Thymus (tissue), 14 donors: Measurements from ENCODE around the gene CYREN. TPM values are rescaled to one million over a fixed set of nuclear protein-coding genes. Genes with fewer than 3 reads are reported as not detected.
"Not testable (repeated sequence)": the region's sequence is repeated elsewhere in the genome, so short reads cannot be mapped to it uniquely, and the experiment has no call there.

Experiments used
- DNase-seq, 9 donors: peaks; one replicate each; pipeline ENCODE4 v3.0.0-alpha.2; 2013; ENCODE audit warnings: low spot score in 9 of 9, low read depth in 6 of 9, missing footprints in 1 of 9
- H3K27ac ChIP-seq, 2 donors: one replicate each; pipeline ENCODE4 v1.5.1; 2013; ENCODE audit warnings: control low read depth in 1 of 2, low read depth in 1 of 2, low read length in 1 of 2, mild to moderate bottlenecking in 1 of 2, moderate library complexity in 1 of 2
- H3K27me3 ChIP-seq, 2 donors: one replicate each; pipeline ENCODE4 v1.5.1; 2013; ENCODE audit warnings: low read length in 1 of 2; ENCODE audit not compliant: control insufficient read depth in 2 of 2, insufficient read depth in 1 of 2
- H3K36me3 ChIP-seq, 2 donors: one replicate each; pipeline ENCODE4 v1.5.1; 2013; ENCODE audit warnings: low read length in 1 of 2, mild to moderate bottlenecking in 1 of 2, moderate library complexity in 1 of 2; ENCODE audit not compliant: control insufficient read depth in 2 of 2, insufficient read depth in 2 of 2
- H3K4me1 ChIP-seq, 2 donors: one replicate each; pipeline ENCODE4 v1.5.1; 2013; ENCODE audit warnings: low read length in 2 of 2; ENCODE audit not compliant: control insufficient read depth in 2 of 2, insufficient read depth in 2 of 2
- H3K4me3 ChIP-seq, 2 donors: one replicate each; pipeline ENCODE4 v1.5.1; 2013; ENCODE audit warnings: low read length in 2 of 2, control low read depth in 1 of 2, mild to moderate bottlenecking in 1 of 2
- H3K9me3 ChIP-seq, 2 donors: one replicate each; pipeline ENCODE4 v1.5.1; 2013; ENCODE audit warnings: low read length in 1 of 2, mild to moderate bottlenecking in 1 of 2; ENCODE audit not compliant: control insufficient read depth in 2 of 2, insufficient read depth in 1 of 2
- WGBS: extraction: QIAGEN DNeasy Blood & Tissue Kit; methylation state at CpG from one replicate; pipeline ENCODE4 v1.1.7; 2013; 5-methylcytosine and 5-hydroxymethylcytosine counted together
- long read RNA-seq, 10 donors: transcript quantifications; one replicate each; lab custom pipeline, GENCODE V29; 2026
- polyA plus RNA-seq: library from polyadenylated mRNA; stranded (reverse); fragments of 200-250 nt; gene quantifications from one replicate; pipeline ENCODE4 v1.2.3, GENCODE V29; 2013
- total RNA-seq: library from RNA; stranded (reverse); fragments of 120-200 nt; gene quantifications from one replicate; pipeline ENCODE4 v1.2.4, GENCODE V29; 2013
- donor health status: healthy.

CYREN gene
- total RNA-seq (42.9 TPM), polyA plus RNA-seq (28.0 TPM)
- long read RNA-seq, donor 1, partial matches to known transcripts, result 0 of 2 reads
- long read RNA-seq, donor 1, other reads (novel, unspliced or antisense), result 0 of 2 reads
- long read RNA-seq, donor 2, result 0 reads
- long read RNA-seq, donor 3, partial matches to known transcripts, result 0 of 16 reads
- long read RNA-seq, donor 3, other reads (novel, unspliced or antisense), result 8 of 16 reads
- long read RNA-seq, donor 4, partial matches to known transcripts, result 0 of 11 reads
- long read RNA-seq, donor 4, other reads (novel, unspliced or antisense), result 6 of 11 reads
- long read RNA-seq, donor 5, partial matches to known transcripts, result 6 of 26 reads
- long read RNA-seq, donor 5, other reads (novel, unspliced or antisense), result 9 of 26 reads
- long read RNA-seq, donor 6, partial matches to known transcripts, result 0 of 5 reads
- long read RNA-seq, donor 6, other reads (novel, unspliced or antisense), result 0 of 5 reads
- long read RNA-seq, donor 7, partial matches to known transcripts, result 0 of 10 reads
- long read RNA-seq, donor 7, other reads (novel, unspliced or antisense), result 6 of 10 reads
- long read RNA-seq, donor 8, partial matches to known transcripts, result 0 of 3 reads
- long read RNA-seq, donor 8, other reads (novel, unspliced or antisense), result 0 of 3 reads
- long read RNA-seq, donor 9, partial matches to known transcripts, result 0 of 4 reads
- long read RNA-seq, donor 9, other reads (novel, unspliced or antisense), result 0 of 4 reads
- long read RNA-seq, donor 10, partial matches to known transcripts, result 0 of 6 reads
- long read RNA-seq, donor 10, other reads (novel, unspliced or antisense), result 0 of 6 reads

- DNase-seq, result peak; percentile 47 to 93 (median 82)
- peaks cover 5 to 18% of the 10 kb centered on the region in 2 donors for H3K4me1 ChIP-seq
- no peaks in the 10 kb centered on the region for H3K9me3 ChIP-seq
- peak within 1 kb of the TSS; percentile 96 to 98 for H3K27ac ChIP-seq
- no peaks in the 10 kb centered on the region for H3K27me3 ChIP-seq
- H3K36me3 ChIP-seq, result peaks cover 32 to 33% of the 10 kb centered on the region in 2 donors
- under 1% methylated on average over 77 of the region's 77 CpGs for WGBS
- H3K4me3 ChIP-seq, result peak within 1 kb of the TSS; percentile 93 to 100
Observed at GRCh38 chr7:135170274-135170997, at the start of gene CYREN. Gene CYREN (minus strand): TSS chr7:135170707. CDS start chr7:135168922, 1,785 bp downstream.

GRCh38 chr7:135217645-135218509, 47.4 kb upstream of the CYREN start:
- no peaks in the 10 kb centered on the region for H3K9me3 ChIP-seq
- no peaks in the 10 kb centered on the region for H3K36me3 ChIP-seq
- no peak overlapping the region for H3K27ac ChIP-seq
- H3K4me1 ChIP-seq, result no peaks in the 10 kb centered on the region
- WGBS, result 98% methylated on average over 5 of the region's 5 CpGs
- no peak overlapping the region for H3K4me3 ChIP-seq
- no peaks in the 10 kb centered on the region for H3K27me3 ChIP-seq
- no peak for DNase-seq

- H3K27ac ChIP-seq, result no peak overlapping the region
- no peaks in the 10 kb centered on the region for H3K27me3 ChIP-seq
- peaks cover 0 to 4% of the 10 kb centered on the region in 2 donors for H3K4me1 ChIP-seq
- DNase-seq, result no peak
- H3K36me3 ChIP-seq, result no peaks in the 10 kb centered on the region
- no peak overlapping the region for H3K4me3 ChIP-seq
- H3K9me3 ChIP-seq, result no peaks in the 10 kb centered on the region
- WGBS, result 94% methylated on average over 3 of the region's 3 CpGs
Observed at GRCh38 chr7:135215698-135216097, 45.2 kb upstream of the CYREN start.

- H3K27ac ChIP-seq, result no peak overlapping the region
- no peak overlapping the region for H3K4me3 ChIP-seq
- no peaks in the 10 kb centered on the region for H3K27me3 ChIP-seq
- H3K9me3 ChIP-seq, result no peaks in the 10 kb centered on the region
- no peak for DNase-seq
- over 99% methylated on average over 4 of the region's 4 CpGs for WGBS
- H3K36me3 ChIP-seq, result no peaks in the 10 kb centered on the region
- peaks cover 5 to 9% of the 10 kb centered on the region in 2 donors for H3K4me1 ChIP-seq
Observed at GRCh38 chr7:135215180-135215579, 44.7 kb upstream of the CYREN start.

GRCh38 chr7:135213831-135214230, 43.3 kb upstream of the CYREN start:
- Histone ChIP-seq H3K4me1 (peaks cover 5 to 10% of the 10 kb centered on the region in 2 donors), H3K27ac (no peak overlapping the region), H3K27me3 (no peaks in the 10 kb centered on the region), H3K9me3 (no peaks in the 10 kb centered on the region), H3K36me3 (no peaks in the 10 kb centered on the region), H3K4me3 (no peak overlapping the region)
- 95% methylated on average over 2 of the region's 2 CpGs for whole genome bisulfite sequencing
- DNase-seq, result no peak

GRCh38 chr7:135211946-135212685, 41.6 kb upstream of the CYREN start:
- not testable (repeated sequence) for H3K9me3 ChIP-seq, H3K36me3 ChIP-seq, H3K27me3 ChIP-seq, DNase-seq
- H3K4me3 ChIP-seq, result peak overlapping the region; percentile 79 to 90
- peaks cover 7 to 13% of the 10 kb centered on the region in 2 donors for H3K4me1 ChIP-seq
- H3K27ac ChIP-seq, result peak overlapping the region in 1 of 2 donors; percentile 62
- WGBS, result 65% methylated on average over 30 of the region's 30 CpGs

- Histone ChIP-seq H3K27me3 (no peaks in the 10 kb centered on the region), H3K36me3 (peaks cover 3 to 4% of the 10 kb centered on the region in 2 donors), H3K4me3 (peak within 1 kb of the TSS; percentile 79 to 90), H3K27ac (peak within 1 kb of the TSS; percentile 78 to 94), H3K4me1 (peaks cover 7 to 13% of the 10 kb centered on the region in 2 donors), H3K9me3 (no peaks in the 10 kb centered on the region)
- peak; percentile 65 to 96 (median 91) for DNase-seq
- 1% methylated on average over 82 of the region's 82 CpGs for WGBS
Observed at GRCh38 chr7:135211179-135211945, 40.9 kb upstream of the CYREN start, which contains the start of gene WDR91. Gene WDR91 (minus strand): TSS chr7:135211526. CDS start chr7:135211502, 24 bp downstream.
